B cell (primary cell): ENCODE data around the gene SLC9C1. TPM values are rescaled to one million over a fixed set of nuclear protein-coding genes. Genes with fewer than 3 reads are reported as not detected.

ENCODE experiments used
- ATAC-seq: fragments of 200-7000 bp; cut with Tn5 transposase; one replicate; pipeline ENCODE4 v1.10.0; 2021; ENCODE audit warnings: low read depth, mild to moderate bottlenecking, moderate number of reproducible peaks, moderate library complexity
- CTCF ChIA-PET: fragments of 350-600 bp; sonication (Branson Sonifier 250); formaldehyde crosslinking; loops from one replicate; lab custom pipeline; 2021; ENCODE audit warnings: antibody characterized with exemption, inconsistent platforms; lab: Charles Lee
- POLR2A ChIA-PET: fragments of 350-600 bp; sonication (Branson Sonifier 250); formaldehyde crosslinking; loops from one replicate; lab custom pipeline; 2021; ENCODE audit warnings: antibody characterized with exemption; lab: Charles Lee
- DNase-seq: peaks from one replicate; pipeline ENCODE4 v3.0.0; 2013
- H2AFZ ChIP-seq: 2 replicates; pipeline ENCODE4 v1.6.1; 2012; ENCODE audit warnings: mild to moderate bottlenecking, low read depth, low read length; ENCODE audit not compliant: insufficient read depth, poor library complexity, severe bottlenecking
- H3K27ac ChIP-seq, 2 donors: 1 replicate in 1 of 2; 2 replicates in 1 of 2; pipeline ENCODE4 v1.5.1; 2012 to 2013; ENCODE audit warnings: low read length in 2 of 2, mild to moderate bottlenecking in 2 of 2, moderate library complexity in 1 of 2
- H3K27me3 ChIP-seq, 4 experiments: fragments of 200-600 bp in 1 of 4; sonication (generic) in 1 of 4; replicated peaks in 1 of 4; 1 replicate in 2 of 4; 2 replicates in 2 of 4; pipeline versions ENCODE4 v1.6.1 to v1.7.0; 2013 to 2016; ENCODE audit warnings: low read length in 3 of 4, mild to moderate bottlenecking in 2 of 4, mixed read lengths in 1 of 4, moderate library complexity in 1 of 4; ENCODE audit not compliant: insufficient read depth in 4 of 4, control insufficient read depth in 3 of 4; ENCODE audit errors: control extremely low read depth in 1 of 4
- H3K36me3 ChIP-seq, 2 experiments: replicated peaks in 1 of 2; 1 replicate in 1 of 2; 2 replicates in 1 of 2; pipeline versions ENCODE4 v1.6.1 to v1.7.1; 2013; ENCODE audit warnings: low read length in 1 of 2; ENCODE audit not compliant: insufficient read depth in 2 of 2, control insufficient read depth in 1 of 2; ENCODE audit errors: control extremely low read depth in 1 of 2, extremely low read depth in 1 of 2
- H3K4me1 ChIP-seq, 2 donors: fragments of 200-600 bp in 1 of 2; sonication (generic) in 1 of 2; 1 replicate in 1 of 2; 2 replicates in 1 of 2; pipeline versions ENCODE4 v1.5.1 to v1.6.1; 2013 to 2017; ENCODE audit warnings: low read length in 2 of 2; ENCODE audit not compliant: control insufficient read depth in 2 of 2, insufficient read depth in 2 of 2
- H3K4me2 ChIP-seq: replicated peaks from 2 replicates; pipeline ENCODE3; 2012; ENCODE audit warnings: mild to moderate bottlenecking, low read depth, low read length; ENCODE audit not compliant: poor library complexity, severe bottlenecking
- H3K4me3 ChIP-seq, 5 experiments: fragments of 200-600 bp in 1 of 5; sonication (generic) in 1 of 5; 1 replicate in 3 of 5; 2 replicates in 2 of 5; pipeline versions ENCODE4 v1.5.1 to v1.7.0; 2011 to 2016; ENCODE audit warnings: low read length in 4 of 5, mild to moderate bottlenecking in 4 of 5, low read depth in 2 of 5, control low read depth in 1 of 5, moderate library complexity in 1 of 5; ENCODE audit not compliant: insufficient read depth in 1 of 5; ENCODE audit errors: control extremely low read depth in 1 of 5, extremely low read depth in 1 of 5
- H3K79me2 ChIP-seq: fragments of 200-600 bp; sonication (generic); one replicate; pipeline ENCODE4 v1.6.0; 2016; ENCODE audit warnings: low read length; ENCODE audit not compliant: control insufficient read depth, insufficient read depth
- H3K9ac ChIP-seq: fragments of 200-600 bp; sonication (generic); 2 replicates; pipeline ENCODE4 v1.6.1; 2017; ENCODE audit warnings: mild to moderate bottlenecking, low read length, moderate library complexity
- H3K9me3 ChIP-seq, 3 donors: one replicate each; pipeline versions ENCODE4 v1.6.1 to v1.7.1; 2013; ENCODE audit warnings: low read length in 2 of 3; ENCODE audit not compliant: control insufficient read depth in 2 of 3, insufficient read depth in 1 of 3; ENCODE audit errors: control extremely low read depth in 1 of 3
- H4K20me1 ChIP-seq: 2 replicates; pipeline ENCODE4 v1.6.0; 2012; ENCODE audit warnings: mild to moderate bottlenecking, low read length; ENCODE audit not compliant: insufficient read depth, control insufficient read depth, poor library complexity, severe bottlenecking
- H3K27ac Mint-ChIP-seq: one replicate; pipeline ENCODE4 v1.8.0; 2021; ENCODE audit warnings: mixed read lengths
- H3K27me3 Mint-ChIP-seq: one replicate; pipeline ENCODE4 v1.8.0; 2021; ENCODE audit warnings: mixed read lengths
- H3K4me1 Mint-ChIP-seq: one replicate; pipeline ENCODE4 v1.8.0; 2021; ENCODE audit warnings: mixed read lengths
- H3K4me3 Mint-ChIP-seq: one replicate; pipeline ENCODE4 v1.8.0; 2021; ENCODE audit warnings: mixed read lengths
- H3K9me3 Mint-ChIP-seq: one replicate; pipeline ENCODE4 v1.8.0; 2022; ENCODE audit warnings: mixed read lengths; ENCODE audit not compliant: insufficient read depth
- EZH2 ChIP-seq: IDR thresholded peaks from 2 replicates; pipeline ENCODE4 v1.6.1; 2012; ENCODE audit warnings: borderline replicate concordance, low read depth, mild to moderate bottlenecking, moderate library complexity, low read length; ENCODE audit not compliant: insufficient read depth, poor library complexity, severe bottlenecking
- WGBS: methylation state at CpG from one replicate; pipeline ENCODE4 v1.1.5; 2013; ENCODE audit warnings: missing lambda C conversion rate; ENCODE audit not compliant: insufficient coverage; 5-methylcytosine and 5-hydroxymethylcytosine counted together
- intact Hi-C: fragments of 100-400 bp; cut with micrococcal nuclease; formaldehyde crosslinking; loops from one replicate; pipeline ENCODE4 v1.10.0; 2022
- polyA plus RNA-seq: library from polyadenylated mRNA; depleted of rRNA; stranded (reverse); fragments of >200 nt; gene quantifications from 2 replicates; pipeline ENCODE4 v1.2.3, GENCODE V29; 2012
- total RNA-seq, 2 donors: library from RNA; stranded (reverse); fragments of 120-200 nt in 1 of 2; gene quantifications; 1 replicate in 1 of 2; 2 replicates in 1 of 2; pipeline versions ENCODE4 v1.2.3 to v1.2.4, GENCODE V29; 2013 to 2022
- TF ChIP-seq, protein P1 (sequence below): fragments of 200-600 bp; IDR thresholded peaks from one replicate; pipeline ENCODE4 v1.8.0; 2022; ENCODE audit warnings: antibody characterized with exemption, mild to moderate bottlenecking

The SLC9C1 gene
- total and polyA plus RNA-seq, 2 donors (not counting 1 experiment from before 2014, with no cell fraction given) = 0.07 to 0.49 TPM

- Mint-ChIP-seq H3K27me3 (no peaks in the 10 kb centered on the region), H3K4me3 (peak overlapping the region; percentile 13), H3K4me1 (peaks cover 56% of the 10 kb centered on the region), H3K27ac (peak overlapping the region; percentile 15), H3K9me3 (no peaks in the 10 kb centered on the region)
- peak; percentile 70 for DNase-seq
- peak overlapping the region; percentile 38 for H3K4me2 ChIP-seq
- no peaks in the 10 kb centered on the region for H3K36me3 ChIP-seq
- intact Hi-C loops = loop anchor here (1.0 to 2.0 kb wide), 4 partner anchors 24 to 394 kb away; no protein-coding TSS in a partner anchor
- H3K9ac ChIP-seq = no peak overlapping the region
- ChIA-PET CTCF (interaction anchor here (0.7 to 6.0 kb wide), 29 partner anchors 9 to 597 kb away, joined by 3 to 67 read pairs (median 5); partner anchors contain the start of genes CD200 and SLC9C1), POLR2A (interaction anchor here (0.6 kb wide), 2 partner anchors 353 to 397 kb away, joined by 3 to 6 read pairs; no protein-coding TSS in a partner anchor)
- no peak for ATAC-seq
- H3K27ac ChIP-seq = no peak overlapping the region
- peaks cover 51 to 52% of the 10 kb centered on the region in 2 donors for H3K4me1 ChIP-seq
- H3K79me2 ChIP-seq = peaks cover 15% of the 10 kb centered on the region
- H2AFZ ChIP-seq = no peak overlapping the region
- no peaks in the 10 kb centered on the region for H3K27me3 ChIP-seq
- H3K4me3 ChIP-seq = no peak overlapping the region
- H4K20me1 ChIP-seq = no peaks in the 10 kb centered on the region
- H3K9me3 ChIP-seq = no peaks in the 10 kb centered on the region
- whole genome bisulfite sequencing = 0% methylated on average over 1 of the region's 5 CpGs
- TF ChIP-seq, protein P1, sequence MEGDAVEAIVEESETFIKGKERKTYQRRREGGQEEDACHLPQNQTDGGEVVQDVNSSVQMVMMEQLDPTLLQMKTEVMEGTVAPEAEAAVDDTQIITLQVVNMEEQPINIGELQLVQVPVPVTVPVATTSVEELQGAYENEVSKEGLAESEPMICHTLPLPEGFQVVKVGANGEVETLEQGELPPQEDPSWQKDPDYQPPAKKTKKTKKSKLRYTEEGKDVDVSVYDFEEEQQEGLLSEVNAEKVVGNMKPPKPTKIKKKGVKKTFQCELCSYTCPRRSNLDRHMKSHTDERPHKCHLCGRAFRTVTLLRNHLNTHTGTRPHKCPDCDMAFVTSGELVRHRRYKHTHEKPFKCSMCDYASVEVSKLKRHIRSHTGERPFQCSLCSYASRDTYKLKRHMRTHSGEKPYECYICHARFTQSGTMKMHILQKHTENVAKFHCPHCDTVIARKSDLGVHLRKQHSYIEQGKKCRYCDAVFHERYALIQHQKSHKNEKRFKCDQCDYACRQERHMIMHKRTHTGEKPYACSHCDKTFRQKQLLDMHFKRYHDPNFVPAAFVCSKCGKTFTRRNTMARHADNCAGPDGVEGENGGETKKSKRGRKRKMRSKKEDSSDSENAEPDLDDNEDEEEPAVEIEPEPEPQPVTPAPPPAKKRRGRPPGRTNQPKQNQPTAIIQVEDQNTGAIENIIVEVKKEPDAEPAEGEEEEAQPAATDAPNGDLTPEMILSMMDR = peak; percentile 75
- TF ChIP-seq EZH2 = no peak
Measured at GRCh38 chr3:112136959-112137693, 156.9 kb downstream of the SLC9C1 start.

GRCh38 chr3:112136046-112136445, 158.0 kb downstream of the SLC9C1 start:
- Mint-ChIP-seq H3K9me3 (no peaks in the 10 kb centered on the region), H3K4me3 (peak overlapping the region; percentile 7), H3K27ac (no peak overlapping the region), H3K27me3 (no peaks in the 10 kb centered on the region), H3K4me1 (peaks cover 62% of the 10 kb centered on the region)
- Histone ChIP-seq H3K4me3 (no peak overlapping the region), H3K4me1 (peaks cover 52 to 58% of the 10 kb centered on the region in 2 donors), H2AFZ (no peak overlapping the region), H3K9ac (no peak overlapping the region), H3K9me3 (no peaks in the 10 kb centered on the region), H3K27me3 (no peaks in the 10 kb centered on the region), H3K27ac (no peak overlapping the region), H3K4me2 (peak overlapping the region; percentile 38), H3K79me2 (peaks cover 15% of the 10 kb centered on the region), H3K36me3 (no peaks in the 10 kb centered on the region), H4K20me1 (no peaks in the 10 kb centered on the region)
- TF ChIP-seq, protein P1 = no peak
- no peak for TF ChIP-seq EZH2
- peak; percentile 25 for DNase-seq
- intact Hi-C loops = loop anchor here (2.0 kb wide), 1 partner anchor 199 kb away; no protein-coding TSS in a partner anchor
- ChIA-PET CTCF (interaction anchor here (0.6 to 6.0 kb wide), 13 partner anchors 9 to 395 kb away, joined by 3 to 67 read pairs (median 5); partner anchors contain the start of genes CD200 and SLC9C1), POLR2A (interaction anchor here (0.6 kb wide), 1 partner anchor 51 kb away, joined by 4 read pairs; no protein-coding TSS in a partner anchor)
- ATAC-seq = no peak
- WGBS = no CpG with 5 or more reads among the region's 1 CpG
